Neural progenitor cell (in vitro differentiated cells): Measurements from ENCODE around the gene STX8.
"Not testable (repeated sequence)": the region's sequence is repeated elsewhere in the genome, so short reads cannot be mapped to it uniquely, and the experiment has no call there.

Source experiments
- EZH2phosphoT487 ChIP-seq: fragments of 200-600 bp; sonication (generic); IDR thresholded peaks from 2 replicates; pipeline ENCODE4 v1.6.1; 2017; ENCODE audit warnings: antibody characterized with exemption
- TF ChIP-seq, protein P1 (sequence below): fragments of 200-600 bp; sonication (generic); IDR thresholded peaks from 2 replicates; pipeline ENCODE4 v1.5.1; 2017; ENCODE audit warnings: antibody characterized with exemption, mild to moderate bottlenecking

DNA sequence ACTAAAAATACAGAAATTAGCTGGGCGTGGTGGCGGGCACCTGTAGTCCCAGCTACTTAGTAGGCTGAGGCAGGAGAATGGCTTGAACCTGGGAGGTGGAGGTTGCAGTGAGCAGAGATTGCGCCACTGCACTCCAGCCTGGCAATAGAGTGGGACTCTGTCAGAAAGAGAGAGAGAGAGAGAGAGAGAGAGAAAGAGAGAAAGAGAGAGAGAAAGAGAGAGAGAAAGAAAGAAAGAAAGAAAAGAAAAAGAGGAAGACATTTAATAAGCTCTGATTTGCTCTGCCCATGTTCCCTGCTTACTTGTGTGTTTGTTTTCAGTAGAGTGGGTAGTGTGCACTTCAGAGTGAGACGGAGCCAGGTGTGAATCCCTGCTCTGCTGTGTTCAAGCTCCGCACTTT, 22.0 kb upstream of the STX8 start:
- TF ChIP-seq, protein P1, sequence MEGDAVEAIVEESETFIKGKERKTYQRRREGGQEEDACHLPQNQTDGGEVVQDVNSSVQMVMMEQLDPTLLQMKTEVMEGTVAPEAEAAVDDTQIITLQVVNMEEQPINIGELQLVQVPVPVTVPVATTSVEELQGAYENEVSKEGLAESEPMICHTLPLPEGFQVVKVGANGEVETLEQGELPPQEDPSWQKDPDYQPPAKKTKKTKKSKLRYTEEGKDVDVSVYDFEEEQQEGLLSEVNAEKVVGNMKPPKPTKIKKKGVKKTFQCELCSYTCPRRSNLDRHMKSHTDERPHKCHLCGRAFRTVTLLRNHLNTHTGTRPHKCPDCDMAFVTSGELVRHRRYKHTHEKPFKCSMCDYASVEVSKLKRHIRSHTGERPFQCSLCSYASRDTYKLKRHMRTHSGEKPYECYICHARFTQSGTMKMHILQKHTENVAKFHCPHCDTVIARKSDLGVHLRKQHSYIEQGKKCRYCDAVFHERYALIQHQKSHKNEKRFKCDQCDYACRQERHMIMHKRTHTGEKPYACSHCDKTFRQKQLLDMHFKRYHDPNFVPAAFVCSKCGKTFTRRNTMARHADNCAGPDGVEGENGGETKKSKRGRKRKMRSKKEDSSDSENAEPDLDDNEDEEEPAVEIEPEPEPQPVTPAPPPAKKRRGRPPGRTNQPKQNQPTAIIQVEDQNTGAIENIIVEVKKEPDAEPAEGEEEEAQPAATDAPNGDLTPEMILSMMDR, result not testable (repeated sequence)
- TF ChIP-seq EZH2phosphoT487, result not testable (repeated sequence)
